ENCODE data around the gene THSD8. TPM values are rescaled to one million over a fixed set of nuclear protein-coding genes. Genes with fewer than 3 reads are reported as not detected.

Gene THSD8
- total and polyA plus RNA-seq, 2 of the 8 experiments (the other 6 are each of a cell fraction or from before 2014, with no cell fraction given): 8.2 to 42.3 TPM

DNA sequence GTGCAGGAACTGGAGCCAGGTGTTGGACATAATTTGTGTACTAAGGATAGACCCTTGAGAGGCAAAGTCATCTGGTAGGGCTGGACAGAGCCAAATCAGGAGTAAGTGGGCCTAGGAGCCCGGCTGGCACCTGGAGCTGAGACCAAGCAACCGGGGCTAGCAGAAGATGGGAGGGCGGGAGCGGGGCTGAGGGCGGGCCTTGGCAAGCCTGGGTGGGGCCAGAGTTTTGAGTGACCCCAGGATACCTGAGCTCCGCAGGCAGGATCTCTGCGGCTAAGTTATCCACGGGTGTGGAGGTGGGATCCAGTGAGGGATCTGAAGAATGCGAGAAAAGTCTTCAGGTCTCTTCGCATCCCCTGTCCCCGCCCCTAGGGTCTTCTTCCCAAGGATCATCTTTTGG is 34.7 kb upstream of the THSD8 start (continued):
- TF ChIP-seq CHD2 (IDR thresholded peaks at IDR 0.05; ENCODE audit: low read length) (no peak), CBX8 (IDR thresholded peaks at IDR 0.05; ENCODE audit: borderline replicate concordance, low read depth, low read length) (no peak), EGR1 (IDR thresholded peaks at IDR 0.05; ENCODE audit: borderline replicate concordance, low read depth, low read length) (no peak), CREB1 (IDR thresholded peaks at IDR 0.05) (no peak), KDM1A (IDR thresholded peaks at IDR 0.05; ENCODE audit: borderline replicate concordance, low read length) (no peak), CTBP2 (IDR thresholded peaks at IDR 0.05; ENCODE audit: borderline replicate concordance, insufficient read depth, insufficient read length, low read length) (no peak), YY1 (IDR thresholded peaks at IDR 0.05; ENCODE audit: low read depth, low read length) (no peak), CHD1 (IDR thresholded peaks at IDR 0.05; ENCODE audit: low read depth, low read length) (no peak)

Measured in H1 (cell line).